SU-DHL-6 (cell line): ENCODE data around the gene PKM.

Experiments
- EZH2phosphoT487 ChIP-seq: fragments of 200-600 bp; sonication (generic), shearing (Covaris generic); conservative IDR thresholded peaks from 2 replicates; pipeline ENCODE4 v1.6.1; 2018; ENCODE audit warnings: mild to moderate bottlenecking, antibody characterized with exemption, low read length, moderate library complexity, mixed read lengths
- TF ChIP-seq, protein P1 (sequence below): fragments of 200-600 bp; sonication (generic); IDR thresholded peaks from one replicate; pipeline ENCODE4 v1.5.1; 2017; ENCODE audit warnings: antibody characterized with exemption, mild to moderate bottlenecking, low read length, moderate library complexity; ENCODE audit not compliant: insufficient read depth, poor library complexity, severe bottlenecking

DNA sequence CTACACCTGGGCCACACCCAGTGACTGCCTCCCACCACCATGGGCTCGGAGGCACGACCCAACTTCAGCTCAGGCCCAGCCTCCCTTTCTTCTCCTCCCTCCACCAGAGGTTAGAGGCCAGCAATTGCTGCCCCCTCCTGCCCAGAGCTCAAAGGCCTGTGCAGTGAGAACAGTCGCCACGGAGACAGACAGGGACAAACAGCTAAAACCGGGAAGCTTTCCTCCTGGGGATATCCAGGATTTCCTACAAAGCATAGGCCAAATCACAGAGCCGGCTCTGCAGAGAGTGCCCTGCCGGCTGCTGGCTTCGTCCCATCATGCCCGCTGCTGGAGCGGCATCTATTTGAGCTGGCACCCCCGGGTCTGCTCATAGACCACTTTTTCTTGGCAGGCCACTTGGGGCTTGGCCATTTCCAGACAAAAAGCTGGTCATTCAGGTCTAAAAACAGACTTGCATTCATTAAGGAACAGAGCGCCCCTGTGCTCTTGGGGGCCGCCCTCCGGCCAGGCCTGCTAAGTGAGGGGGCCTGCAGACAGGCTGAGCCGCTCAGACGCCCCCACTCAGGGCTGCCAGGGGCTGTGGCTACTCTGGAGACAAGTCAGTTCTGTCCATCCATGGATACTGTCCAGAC, 50.9 kb downstream of the PKM start:
- TF ChIP-seq, protein P1, sequence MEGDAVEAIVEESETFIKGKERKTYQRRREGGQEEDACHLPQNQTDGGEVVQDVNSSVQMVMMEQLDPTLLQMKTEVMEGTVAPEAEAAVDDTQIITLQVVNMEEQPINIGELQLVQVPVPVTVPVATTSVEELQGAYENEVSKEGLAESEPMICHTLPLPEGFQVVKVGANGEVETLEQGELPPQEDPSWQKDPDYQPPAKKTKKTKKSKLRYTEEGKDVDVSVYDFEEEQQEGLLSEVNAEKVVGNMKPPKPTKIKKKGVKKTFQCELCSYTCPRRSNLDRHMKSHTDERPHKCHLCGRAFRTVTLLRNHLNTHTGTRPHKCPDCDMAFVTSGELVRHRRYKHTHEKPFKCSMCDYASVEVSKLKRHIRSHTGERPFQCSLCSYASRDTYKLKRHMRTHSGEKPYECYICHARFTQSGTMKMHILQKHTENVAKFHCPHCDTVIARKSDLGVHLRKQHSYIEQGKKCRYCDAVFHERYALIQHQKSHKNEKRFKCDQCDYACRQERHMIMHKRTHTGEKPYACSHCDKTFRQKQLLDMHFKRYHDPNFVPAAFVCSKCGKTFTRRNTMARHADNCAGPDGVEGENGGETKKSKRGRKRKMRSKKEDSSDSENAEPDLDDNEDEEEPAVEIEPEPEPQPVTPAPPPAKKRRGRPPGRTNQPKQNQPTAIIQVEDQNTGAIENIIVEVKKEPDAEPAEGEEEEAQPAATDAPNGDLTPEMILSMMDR: no peak
- TF ChIP-seq EZH2phosphoT487: no peak
